ENCODE results near the gene SCLT1. TPM values are rescaled to one million over a fixed set of nuclear protein-coding genes. Genes with fewer than 3 reads are reported as not detected.

SCLT1 gene
- polyA plus RNA-seq, 2 of the 4 experiments (the other 2 are of a cell fraction): 7.4 to 12.1 TPM

DNA sequence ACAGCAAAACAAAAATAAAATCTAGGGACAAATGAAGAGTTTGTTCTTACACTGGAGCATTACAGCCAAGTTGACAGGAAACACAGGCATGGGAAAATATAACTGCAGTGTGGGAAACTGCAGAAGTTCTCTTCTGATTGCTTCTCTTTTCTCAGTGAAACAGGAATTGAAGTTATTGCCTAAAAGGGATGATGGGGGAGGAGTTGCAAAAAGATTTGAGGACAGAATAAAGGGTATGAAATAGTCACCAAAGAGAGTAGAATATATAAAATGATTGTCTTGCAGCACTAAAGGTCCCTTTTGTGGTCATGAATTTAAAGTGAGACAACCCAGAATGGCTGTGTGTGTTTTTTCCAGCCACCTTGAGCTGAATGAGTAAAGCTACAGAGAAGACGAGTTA is 180.1 kb downstream of the SCLT1 start:
- TF ChIP-seq JUN (IDR thresholded peaks at IDR 0.05) (no peak), NPAS2 (CRISPR knock-in tag; IDR thresholded peaks at IDR 0.05; ENCODE audit: borderline replicate concordance) (no peak), RARB (CRISPR knock-in tag; IDR thresholded peaks at IDR 0.05) (no peak), HOXB5 (CRISPR knock-in tag; IDR thresholded peaks at IDR 0.05) (no peak), MAFK (IDR thresholded peaks at IDR 0.05; ENCODE audit: partially characterized antibody) (no peak), KDM5A (IDR thresholded peaks at IDR 0.05) (no peak), RNF2 (IDR thresholded peaks at IDR 0.05; ENCODE audit: borderline replicate concordance, low read depth) (no peak), ZNF302 (CRISPR knock-in tag; IDR thresholded peaks at IDR 0.05) (no peak), RCOR1 (IDR thresholded peaks at IDR 0.05; ENCODE audit: low read depth, low read length) (no peak)
- TF ChIP-seq, protein P1, sequence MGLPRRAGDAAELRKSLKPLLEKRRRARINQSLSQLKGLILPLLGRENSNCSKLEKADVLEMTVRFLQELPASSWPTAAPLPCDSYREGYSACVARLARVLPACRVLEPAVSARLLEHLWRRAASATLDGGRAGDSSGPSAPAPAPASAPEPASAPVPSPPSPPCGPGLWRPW (IDR thresholded peaks at IDR 0.05): no peak
- no peak overlapping the region for H3K4me2 ChIP-seq
- no peak for DNase-seq (ENCODE audit: low read depth in 1 of 2, low spot score in 1 of 2)
- no peak overlapping the region for H3K4me3 ChIP-seq
- no peaks in the 10 kb centered on the region for H3K9me3 ChIP-seq
- ChIA-PET POLR2A (no interaction called here), CTCF (no interaction called here)
- no peak for ATAC-seq
- no peak for FAIRE-seq
- WGBS (ENCODE audit: missing lambda C conversion rate): 83% methylated on average over 1 of the region's 1 CpG
- no peaks in the 10 kb centered on the region for H3K4me1 ChIP-seq
- H3K27ac ChIP-seq: no peak overlapping the region

DNA sequence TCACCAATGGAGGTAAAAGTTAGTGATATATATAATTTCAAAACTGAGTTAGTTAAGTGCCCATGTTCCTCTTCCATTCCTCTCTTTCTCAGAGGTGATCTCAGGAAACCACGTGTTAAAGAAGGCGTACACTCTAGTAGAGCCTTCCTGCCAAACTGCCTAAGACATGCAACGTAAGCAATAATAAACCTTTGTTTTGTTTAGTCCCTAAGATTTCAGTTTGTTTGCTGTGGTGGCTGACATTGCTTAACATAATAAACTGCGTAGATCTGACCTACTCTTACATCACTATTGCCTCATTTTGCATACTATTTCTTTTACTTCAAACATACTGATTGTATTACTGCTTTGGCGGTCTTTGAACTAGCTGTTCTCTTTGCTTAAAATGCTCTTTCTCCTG is 184.6 kb downstream of the SCLT1 start:
- no peak for TF ChIP-seq ESRRA (IDR thresholded peaks at IDR 0.05; ENCODE audit: borderline replicate concordance, low read length)
- TF ChIP-seq CBX8 (IDR thresholded peaks at IDR 0.05): no peak
- no peak for TF ChIP-seq RAD21 (conservative IDR thresholded peaks at IDR 0.05 in 1 of 2, IDR thresholded peaks at IDR 0.05 in 1 of 2)
- TF ChIP-seq EP300 (IDR thresholded peaks at IDR 0.05): no peak
- TF ChIP-seq HOXB13 (CRISPR knock-in tag; IDR thresholded peaks at IDR 0.05; ENCODE audit: low read depth): no peak
- no peak for TF ChIP-seq TP53 (CRISPR knock-in tag; IDR thresholded peaks at IDR 0.05)
- TF ChIP-seq, protein P2, sequence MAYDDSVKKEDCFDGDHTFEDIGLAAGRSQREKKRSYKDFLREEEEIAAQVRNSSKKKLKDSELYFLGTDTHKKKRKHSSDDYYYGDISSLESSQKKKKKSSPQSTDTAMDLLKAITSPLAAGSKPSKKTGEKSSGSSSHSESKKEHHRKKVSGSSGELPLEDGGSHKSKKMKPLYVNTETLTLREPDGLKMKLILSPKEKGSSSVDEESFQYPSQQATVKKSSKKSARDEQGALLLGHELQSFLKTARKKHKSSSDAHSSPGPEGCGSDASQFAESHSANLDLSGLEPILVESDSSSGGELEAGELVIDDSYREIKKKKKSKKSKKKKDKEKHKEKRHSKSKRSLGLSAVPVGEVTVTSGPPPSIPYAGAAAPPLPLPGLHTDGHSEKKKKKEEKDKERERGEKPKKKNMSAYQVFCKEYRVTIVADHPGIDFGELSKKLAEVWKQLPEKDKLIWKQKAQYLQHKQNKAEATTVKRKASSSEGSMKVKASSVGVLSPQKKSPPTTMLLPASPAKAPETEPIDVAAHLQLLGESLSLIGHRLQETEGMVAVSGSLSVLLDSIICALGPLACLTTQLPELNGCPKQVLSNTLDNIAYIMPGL (CRISPR knock-in tag; IDR thresholded peaks at IDR 0.05; ENCODE audit: borderline replicate concordance): no peak
- TF ChIP-seq BHLHE40 (IDR thresholded peaks at IDR 0.05; ENCODE audit: low read depth, low read length): no peak
- no peak for TF ChIP-seq HDAC2 (IDR thresholded peaks at IDR 0.05)
- TF ChIP-seq, protein P3, sequence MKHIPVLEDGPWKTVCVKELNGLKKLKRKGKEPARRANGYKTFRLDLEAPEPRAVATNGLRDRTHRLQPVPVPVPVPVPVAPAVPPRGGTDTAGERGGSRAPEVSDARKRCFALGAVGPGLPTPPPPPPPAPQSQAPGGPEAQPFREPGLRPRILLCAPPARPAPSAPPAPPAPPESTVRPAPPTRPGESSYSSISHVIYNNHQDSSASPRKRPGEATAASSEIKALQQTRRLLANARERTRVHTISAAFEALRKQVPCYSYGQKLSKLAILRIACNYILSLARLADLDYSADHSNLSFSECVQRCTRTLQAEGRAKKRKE (CRISPR knock-in tag; IDR thresholded peaks at IDR 0.05; ENCODE audit: low read depth): no peak
- TF ChIP-seq RARB (CRISPR knock-in tag; IDR thresholded peaks at IDR 0.05): no peak
- no peak for TF ChIP-seq ZSCAN20 (CRISPR knock-in tag; IDR thresholded peaks at IDR 0.05)
- no peaks in the 10 kb centered on the region for H3K4me1 ChIP-seq
- CTCF ChIA-PET: no interaction called here
- H3K4me3 ChIP-seq: no peak overlapping the region
- POLR2A ChIA-PET: no interaction called here
- FAIRE-seq (no peak), ATAC-seq (no peak), DNase-seq (ENCODE audit: low read depth in 1 of 2, low spot score in 1 of 2) (no peak)
- no peaks in the 10 kb centered on the region for H3K9me3 ChIP-seq
- 93% methylated on average over 5 of the region's 5 CpGs for WGBS (ENCODE audit: missing lambda C conversion rate)
- no peak overlapping the region for H3K4me2 ChIP-seq
- H3K27ac ChIP-seq: no peak overlapping the region

DNA sequence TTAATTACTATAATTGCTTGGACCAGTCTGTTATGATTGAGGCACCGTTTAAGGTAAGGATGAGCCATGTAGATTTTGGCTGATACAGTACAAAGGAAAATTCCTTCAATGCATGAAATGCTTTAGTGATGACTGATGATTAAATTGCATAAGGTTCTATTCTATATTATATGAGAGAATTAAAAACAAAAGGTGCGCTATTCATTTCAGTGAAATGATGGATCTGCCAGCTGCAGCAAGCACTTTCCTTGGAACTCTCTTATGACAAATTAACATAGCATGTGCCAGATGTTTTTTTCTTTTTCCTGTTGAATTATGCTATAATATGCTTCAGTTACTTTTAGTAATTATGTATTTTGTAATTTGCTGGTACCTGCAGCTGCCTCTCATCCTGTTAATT is 185.4 kb downstream of the SCLT1 start:
- CTCF ChIA-PET: no interaction called here
- TF ChIP-seq, protein P4, sequence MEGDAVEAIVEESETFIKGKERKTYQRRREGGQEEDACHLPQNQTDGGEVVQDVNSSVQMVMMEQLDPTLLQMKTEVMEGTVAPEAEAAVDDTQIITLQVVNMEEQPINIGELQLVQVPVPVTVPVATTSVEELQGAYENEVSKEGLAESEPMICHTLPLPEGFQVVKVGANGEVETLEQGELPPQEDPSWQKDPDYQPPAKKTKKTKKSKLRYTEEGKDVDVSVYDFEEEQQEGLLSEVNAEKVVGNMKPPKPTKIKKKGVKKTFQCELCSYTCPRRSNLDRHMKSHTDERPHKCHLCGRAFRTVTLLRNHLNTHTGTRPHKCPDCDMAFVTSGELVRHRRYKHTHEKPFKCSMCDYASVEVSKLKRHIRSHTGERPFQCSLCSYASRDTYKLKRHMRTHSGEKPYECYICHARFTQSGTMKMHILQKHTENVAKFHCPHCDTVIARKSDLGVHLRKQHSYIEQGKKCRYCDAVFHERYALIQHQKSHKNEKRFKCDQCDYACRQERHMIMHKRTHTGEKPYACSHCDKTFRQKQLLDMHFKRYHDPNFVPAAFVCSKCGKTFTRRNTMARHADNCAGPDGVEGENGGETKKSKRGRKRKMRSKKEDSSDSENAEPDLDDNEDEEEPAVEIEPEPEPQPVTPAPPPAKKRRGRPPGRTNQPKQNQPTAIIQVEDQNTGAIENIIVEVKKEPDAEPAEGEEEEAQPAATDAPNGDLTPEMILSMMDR (IDR thresholded peaks at IDR 0.05): no peak
- TF ChIP-seq EP300 (IDR thresholded peaks at IDR 0.05) (no peak), HOXB5 (CRISPR knock-in tag; IDR thresholded peaks at IDR 0.05) (no peak), NFE2L2 (conservative IDR thresholded peaks at IDR 0.05; ENCODE audit: low read length) (no peak), CEBPB (IDR thresholded peaks at IDR 0.05) (no peak), CHD4 (IDR thresholded peaks at IDR 0.05; ENCODE audit: borderline replicate concordance) (no peak), ZNF302 (CRISPR knock-in tag; IDR thresholded peaks at IDR 0.05) (no peak), POLR2AphosphoS2 (conservative IDR thresholded peaks at IDR 0.05; ENCODE audit: low read length) (no peak), CHD2 (IDR thresholded peaks at IDR 0.05; ENCODE audit: low read length, partially characterized antibody) (no peak), HDAC2 (IDR thresholded peaks at IDR 0.05) (no peak)
- TF ChIP-seq, protein P5, sequence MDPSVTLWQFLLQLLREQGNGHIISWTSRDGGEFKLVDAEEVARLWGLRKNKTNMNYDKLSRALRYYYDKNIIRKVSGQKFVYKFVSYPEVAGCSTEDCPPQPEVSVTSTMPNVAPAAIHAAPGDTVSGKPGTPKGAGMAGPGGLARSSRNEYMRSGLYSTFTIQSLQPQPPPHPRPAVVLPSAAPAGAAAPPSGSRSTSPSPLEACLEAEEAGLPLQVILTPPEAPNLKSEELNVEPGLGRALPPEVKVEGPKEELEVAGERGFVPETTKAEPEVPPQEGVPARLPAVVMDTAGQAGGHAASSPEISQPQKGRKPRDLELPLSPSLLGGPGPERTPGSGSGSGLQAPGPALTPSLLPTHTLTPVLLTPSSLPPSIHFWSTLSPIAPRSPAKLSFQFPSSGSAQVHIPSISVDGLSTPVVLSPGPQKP (IDR thresholded peaks at IDR 0.05; ENCODE audit: low read depth, low read length): no peak
- TF ChIP-seq, protein P6, sequence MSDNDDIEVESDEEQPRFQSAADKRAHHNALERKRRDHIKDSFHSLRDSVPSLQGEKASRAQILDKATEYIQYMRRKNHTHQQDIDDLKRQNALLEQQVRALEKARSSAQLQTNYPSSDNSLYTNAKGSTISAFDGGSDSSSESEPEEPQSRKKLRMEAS (IDR thresholded peaks at IDR 0.05): no peak
- WGBS (ENCODE audit: missing lambda C conversion rate): 86% methylated on average over 2 of the region's 2 CpGs
- POLR2A ChIA-PET: no interaction called here
- DNase-seq (ENCODE audit: low read depth in 1 of 2, low spot score in 1 of 2) (no peak), ATAC-seq (no peak), FAIRE-seq (no peak)
- no peak overlapping the region for H3K27ac ChIP-seq
- H3K4me3 ChIP-seq: no peak overlapping the region
- no peak overlapping the region for H3K4me2 ChIP-seq
- no peaks in the 10 kb centered on the region for H3K4me1 ChIP-seq
- H3K9me3 ChIP-seq: no peaks in the 10 kb centered on the region

Measured in A549 (cell line).